HCEC 1CT (cell line): ENCODE results near the gene PER3.
"Not testable (repeated sequence)": the region's sequence is repeated elsewhere in the genome, so short reads cannot be mapped to it uniquely, and the experiment has no call there.

ENCODE experiments used
- DNase-seq: peaks from one replicate; pipeline ENCODE4 v3.0.0-alpha.2; 2017

The PER3 gene

GRCh38 chr1:7780976-7781375, 3.1 kb upstream of the PER3 start:
- no peak for DNase-seq

GRCh38 chr1:7781501-7781900, 2.6 kb upstream of the PER3 start:
- DNase-seq = no peak

DNA sequence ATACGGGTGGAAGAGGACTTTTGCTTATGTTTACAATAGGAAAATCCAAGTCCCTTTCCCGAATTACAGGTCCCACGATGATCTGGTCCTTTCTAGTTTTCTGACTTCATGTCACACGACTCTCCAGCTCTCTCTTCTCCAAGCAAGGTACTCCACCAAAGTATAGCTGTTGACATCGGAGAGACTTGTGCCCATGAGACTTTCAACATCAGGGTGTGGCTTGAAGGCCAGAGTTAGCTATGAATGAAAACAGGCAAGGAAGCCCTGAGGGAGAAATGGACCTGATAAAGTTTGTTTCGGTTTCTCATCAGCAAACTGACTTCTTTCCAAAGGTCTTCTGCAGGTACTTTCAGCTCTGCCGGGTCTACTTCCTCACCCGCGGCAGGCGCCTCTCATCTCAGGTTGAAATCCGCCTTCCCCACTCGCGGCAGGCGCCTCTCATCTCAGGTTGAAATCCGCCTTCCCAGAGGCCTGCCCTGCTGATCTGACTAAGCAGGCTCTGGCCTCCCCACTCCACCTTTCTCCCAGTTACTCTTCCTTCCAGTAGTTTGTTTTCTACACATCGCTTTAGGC, 2.1 kb upstream of the PER3 start:
- no peak for DNase-seq

DNA sequence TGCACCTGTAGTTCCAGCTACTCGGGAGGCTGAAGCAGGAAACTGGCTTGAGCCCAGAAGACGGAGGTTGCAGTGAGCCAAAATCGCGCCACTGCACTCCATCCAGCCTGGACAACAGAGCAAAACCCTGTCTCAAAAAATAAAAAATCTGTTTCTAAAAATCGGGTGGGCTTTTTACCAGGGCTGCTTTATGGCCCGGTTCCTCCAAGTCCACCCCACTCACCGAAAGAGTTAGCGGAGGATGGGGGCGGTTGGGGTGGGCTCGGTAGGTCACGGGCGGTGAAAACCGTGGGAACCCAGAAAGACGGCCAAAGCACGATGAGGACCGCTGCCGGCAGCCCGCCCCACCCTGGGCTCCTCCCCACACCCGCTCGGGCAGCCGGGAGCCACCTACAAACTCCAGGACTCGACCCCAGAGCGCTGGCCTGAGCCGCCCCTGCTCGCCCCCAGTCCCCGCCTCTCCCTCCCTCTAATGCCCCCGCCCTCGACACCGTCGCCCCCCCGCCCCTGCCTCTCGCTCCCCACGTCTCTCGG, 846 bp upstream of the PER3 start:
- peak; percentile 64 for DNase-seq

- DNase-seq = no peak
These were observed 491 bp downstream of the PER3 start for GRCh38 chr1:7784492-7785071.

- no peak for DNase-seq
These were observed 1.0 kb downstream of the PER3 start for GRCh38 chr1:7785108-7785507.

DNA sequence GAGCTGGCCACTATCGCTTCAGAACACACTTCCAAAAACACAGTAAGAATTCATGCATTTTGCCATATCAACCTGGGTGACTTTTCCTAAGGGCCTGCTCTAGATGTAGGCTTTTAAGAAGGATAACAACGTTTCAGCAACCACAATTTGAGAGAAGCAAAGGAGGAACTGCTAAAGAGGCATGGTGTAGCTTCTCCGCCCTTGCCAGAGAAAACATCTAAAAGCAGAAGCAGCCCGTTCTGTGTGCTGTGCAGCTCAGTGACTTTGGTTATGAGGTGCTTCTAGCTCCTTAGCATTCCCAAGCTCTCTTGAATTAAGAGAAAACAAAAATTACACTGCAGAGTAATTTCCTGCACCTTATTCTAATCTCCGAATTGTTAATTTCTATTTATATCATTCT, 2.7 kb downstream of the PER3 start:
- DNase-seq = no peak

DNA sequence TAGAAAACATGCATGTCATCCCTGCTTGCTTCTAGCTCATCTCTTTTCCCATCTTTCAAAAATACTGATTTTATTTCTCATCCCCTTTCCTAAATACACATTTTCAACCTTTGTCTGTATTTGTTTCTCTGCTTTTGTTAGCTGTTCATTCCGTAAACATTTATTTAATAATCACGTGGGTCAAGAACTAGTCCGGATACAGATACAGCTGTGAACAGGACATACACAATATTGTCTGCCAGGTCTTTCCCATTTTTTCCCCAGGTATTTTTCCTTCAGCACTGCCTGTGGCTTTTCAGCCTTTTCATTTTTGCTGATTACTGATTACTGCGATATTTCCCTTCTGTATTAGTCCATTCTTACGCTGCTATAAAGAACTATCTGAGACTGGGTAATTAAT, 5.7 kb downstream of the PER3 start:
- DNase-seq = no peak

GRCh38 chr1:7791027-7791426, 6.9 kb downstream of the PER3 start:
- not testable (repeated sequence) for DNase-seq

- DNase-seq = no peak
These were observed 11.3 kb downstream of the PER3 start for GRCh38 chr1:7795406-7795805.

- no peak for DNase-seq
These were observed 21.4 kb downstream of the PER3 start for GRCh38 chr1:7805460-7805859.

- peak; percentile 67 for DNase-seq
These were observed 24.3 kb downstream of the PER3 start for GRCh38 chr1:7808253-7808844.

- no peak for DNase-seq
These were observed 25.7 kb downstream of the PER3 start for GRCh38 chr1:7809742-7810141.

DNA sequence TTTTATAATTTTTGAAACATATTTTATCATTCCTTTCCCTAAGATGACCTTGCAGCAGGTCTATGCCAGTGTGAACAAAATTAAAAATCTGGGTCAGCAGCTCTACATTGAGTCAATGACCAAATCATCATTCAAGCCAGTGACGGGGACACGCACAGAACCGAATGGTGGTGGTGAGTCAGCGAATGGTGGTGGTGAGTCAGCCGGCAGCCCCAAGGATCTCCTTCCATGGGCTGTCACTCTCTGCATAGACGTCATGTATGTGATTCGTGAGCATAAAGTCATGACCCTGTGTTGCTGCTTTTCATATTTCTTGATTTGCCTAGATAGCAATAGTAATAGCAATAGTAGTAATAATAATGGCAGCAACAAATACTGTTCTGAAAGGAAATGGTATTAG, 26.3 kb downstream of the PER3 start:
- peak; percentile 95 for DNase-seq

GRCh38 chr1:7811476-7811875, 27.4 kb downstream of the PER3 start:
- no peak for DNase-seq

DNA sequence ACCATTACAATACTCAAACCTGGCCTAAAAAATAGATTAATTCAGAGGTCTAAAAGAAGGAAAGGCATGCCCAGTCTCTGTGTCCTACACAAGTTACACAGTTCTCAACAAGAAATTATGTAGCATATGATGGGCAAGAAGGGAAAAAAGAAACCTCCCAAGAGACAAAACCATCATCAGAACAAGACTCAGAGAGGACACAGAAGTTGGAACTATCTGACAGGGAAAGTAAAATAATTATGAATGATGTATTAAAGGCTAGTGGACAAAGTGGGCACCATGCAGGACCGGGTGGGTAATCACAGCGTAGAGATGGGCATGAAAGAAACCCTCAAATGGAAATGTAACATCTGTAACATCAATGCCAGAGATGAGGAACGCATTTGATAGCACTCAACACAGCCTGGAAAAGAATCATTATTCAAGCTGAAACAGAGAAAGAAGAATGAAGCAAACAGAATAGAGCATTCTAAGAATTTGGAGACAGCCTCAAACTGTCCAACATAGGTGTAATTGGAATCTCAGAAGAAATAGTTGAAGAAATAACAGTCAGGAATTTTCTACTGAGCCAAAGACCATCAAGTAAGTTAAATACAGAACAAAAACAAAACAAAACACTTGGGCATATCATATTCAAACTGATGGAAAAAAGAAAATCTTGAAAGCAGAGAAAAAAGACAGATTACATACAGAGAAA, 29.7 kb downstream of the PER3 start:
- no peak for DNase-seq

DNA sequence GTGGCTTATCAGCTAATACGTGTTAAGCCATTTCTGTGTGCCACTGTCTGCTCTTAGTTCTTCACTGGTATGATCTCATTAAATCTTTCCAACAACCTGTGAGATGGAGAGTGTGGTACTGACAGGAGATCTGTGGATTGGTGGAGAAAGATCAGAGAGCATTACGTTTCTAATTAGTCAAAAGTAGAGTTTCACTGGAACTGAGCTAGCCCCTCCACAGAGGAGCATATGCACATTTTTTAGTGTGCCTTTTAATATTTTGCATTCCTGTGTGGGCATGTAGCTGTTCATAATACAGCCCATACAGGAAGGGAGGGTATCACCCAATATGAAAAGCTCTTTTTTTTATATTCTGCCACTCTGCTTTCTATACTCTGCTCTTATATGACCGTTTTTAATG, 37.2 kb downstream of the PER3 start:
- no peak for DNase-seq

DNA sequence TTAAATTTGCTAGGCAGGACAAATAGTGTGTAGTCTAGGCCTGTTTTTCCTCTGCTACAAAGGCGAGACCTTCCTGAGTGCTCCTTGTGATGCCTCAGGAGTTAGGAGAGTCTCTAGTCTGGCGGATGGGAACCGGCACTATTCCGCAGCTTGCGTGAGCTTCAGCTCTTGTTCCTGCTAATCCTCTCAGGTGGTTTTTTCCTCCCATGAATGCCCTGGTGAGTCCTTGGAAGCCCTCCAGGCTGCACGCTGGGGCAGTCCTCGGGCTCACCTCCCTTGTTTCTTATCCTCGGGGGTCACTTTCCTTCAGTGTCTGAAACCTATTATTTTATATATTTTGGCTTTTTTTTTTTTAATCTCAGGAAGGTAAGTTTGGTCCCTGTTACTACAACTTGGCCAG, 40.6 kb downstream of the PER3 start:
- no peak for DNase-seq

DNA sequence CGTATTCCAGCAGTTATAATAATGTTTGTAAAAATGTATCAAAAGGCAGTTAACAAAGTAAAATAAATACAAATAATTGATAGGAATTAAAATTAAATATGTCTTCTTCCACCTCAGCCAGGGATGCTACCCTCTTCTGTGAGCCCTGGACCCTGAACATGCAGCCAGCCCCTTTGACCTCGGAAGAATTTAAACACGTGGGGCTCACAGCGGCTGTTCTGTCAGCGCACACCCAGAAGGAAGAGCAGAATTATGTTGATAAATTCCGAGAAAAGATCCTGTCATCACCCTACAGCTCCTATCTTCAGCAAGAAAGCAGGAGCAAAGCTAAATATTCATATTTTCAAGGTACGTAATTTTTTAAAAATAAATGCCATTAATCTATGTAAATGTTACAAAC, 42.3 kb downstream of the PER3 start:
- DNase-seq = no peak

DNA sequence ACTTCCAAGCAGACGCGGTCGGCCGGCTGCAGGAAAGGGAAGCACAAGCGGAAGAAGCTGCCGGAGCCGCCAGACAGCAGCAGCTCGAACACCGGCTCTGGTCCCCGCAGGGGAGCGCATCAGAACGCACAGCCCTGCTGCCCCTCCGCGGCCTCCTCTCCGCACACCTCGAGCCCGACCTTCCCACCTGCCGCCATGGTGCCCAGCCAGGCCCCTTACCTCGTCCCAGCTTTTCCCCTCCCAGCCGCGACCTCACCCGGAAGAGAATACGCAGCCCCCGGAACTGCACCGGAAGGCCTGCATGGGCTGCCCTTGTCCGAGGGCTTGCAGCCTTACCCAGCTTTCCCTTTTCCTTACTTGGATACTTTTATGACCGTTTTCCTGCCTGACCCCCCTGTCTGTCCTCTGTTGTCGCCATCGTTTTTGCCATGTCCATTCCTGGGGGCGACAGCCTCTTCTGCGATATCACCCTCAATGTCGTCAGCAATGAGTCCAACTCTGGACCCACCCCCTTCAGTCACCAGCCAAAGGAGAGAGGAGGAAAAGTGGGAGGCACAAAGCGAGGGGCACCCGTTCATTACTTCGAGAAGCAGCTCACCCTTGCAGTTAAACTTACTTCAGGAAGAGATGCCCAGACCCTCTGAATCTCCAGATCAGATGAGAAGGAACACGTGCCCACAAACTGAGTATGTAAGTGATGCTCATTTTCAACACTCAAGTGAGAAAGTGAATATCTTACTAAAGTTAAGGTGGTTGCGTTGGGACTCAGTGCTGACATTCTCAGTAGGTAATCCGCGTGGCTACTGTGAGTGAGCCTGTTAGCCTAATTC, 43.2 kb downstream of the PER3 start:
- DNase-seq = peak; percentile 42

GRCh38 chr1:7831458-7831857, 47.4 kb downstream of the PER3 start:
- no peak for DNase-seq

DNA sequence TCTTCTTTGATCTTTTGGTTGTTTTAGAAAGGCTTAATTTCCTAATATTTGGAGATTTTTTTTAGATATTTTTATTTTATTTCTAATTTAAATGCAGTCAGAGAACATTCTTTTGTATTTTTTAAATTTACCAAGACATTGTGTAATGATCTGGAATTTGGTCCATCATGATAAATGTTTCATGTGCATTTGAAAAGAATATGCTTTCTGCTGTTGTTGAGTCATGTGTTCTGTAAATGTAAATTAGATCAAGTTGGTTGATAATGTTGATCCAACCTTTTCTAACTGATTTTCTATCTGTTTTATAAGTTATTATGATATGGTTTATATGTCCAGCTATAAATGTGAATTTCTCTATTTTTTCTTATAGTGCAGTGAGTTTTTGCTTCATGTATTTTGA, 48.9 kb downstream of the PER3 start:
- DNase-seq = no peak

DNA sequence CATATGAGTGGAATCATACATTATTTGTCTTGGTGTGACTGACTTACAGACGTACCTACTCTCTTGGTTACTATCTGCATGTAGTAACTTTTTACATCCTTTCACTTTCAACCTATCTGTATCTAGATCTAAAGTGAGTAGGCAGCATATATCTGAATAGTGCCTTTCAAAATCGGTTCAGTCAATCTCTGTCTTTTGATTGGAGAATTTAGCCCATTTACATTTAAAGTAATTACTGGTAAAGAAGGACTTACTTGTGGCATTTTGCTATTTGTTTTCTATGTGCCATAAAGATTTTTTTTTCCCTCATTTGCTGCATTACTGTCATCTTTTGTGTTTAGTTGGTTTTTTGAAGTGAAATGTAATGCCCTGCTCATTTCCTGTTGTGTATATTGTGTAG, 54.6 kb downstream of the PER3 start:
- no peak for DNase-seq
